ENCODE data around the gene MTOR.

- no peak for TF ChIP-seq EZH2 (IDR thresholded peaks at IDR 0.05)
- no peak for TF ChIP-seq POLR2AphosphoS5 (IDR thresholded peaks at IDR 0.05; ENCODE audit: borderline replicate concordance, low read depth, low read length)
Observed at GRCh38 chr1:11134251-11134897, 128.0 kb downstream of the MTOR start.
